GM12801 (cell line): ENCODE measurements around the gene ONECUT3.

ENCODE experiments used
- CTCF ChIP-seq: IDR thresholded peaks from one replicate; pipeline ENCODE4 v1.5.1; 2011; ENCODE audit warnings: control low read depth; ENCODE audit not compliant: insufficient read length; ENCODE audit errors: extremely low read depth

The ONECUT3 gene

GRCh38 chr19:1827566-1828278, 74.4 kb downstream of the ONECUT3 start:
- no peak for TF ChIP-seq CTCF

GRCh38 chr19:1828279-1829238, 75.3 kb downstream of the ONECUT3 start:
- TF ChIP-seq CTCF: no peak

- no peak for TF ChIP-seq CTCF
Measured at GRCh38 chr19:1829958-1830357, 76.7 kb downstream of the ONECUT3 start.

GRCh38 chr19:1830568-1830967, 77.3 kb downstream of the ONECUT3 start:
- TF ChIP-seq CTCF: no peak
